Right lobe of liver (tissue), 6 donors: ENCODE measurements around the gene NEDD4L. TPM values are rescaled to one million over a fixed set of nuclear protein-coding genes. Genes with fewer than 3 reads are reported as not detected.
A peak's percentile ranks its signal among the peaks of the same experiment; 100 is the strongest.

Experiments
- ATAC-seq, 4 donors: fragments of 200-7000 bp; cut with Tn5 transposase; one replicate each; pipeline ENCODE4 v1.9.1; 2020; ENCODE audit warnings: mild to moderate bottlenecking in 4 of 4, moderate library complexity in 4 of 4
- DNase-seq, 3 donors: peaks; one replicate each; pipeline ENCODE4 v3.0.0-alpha.2; 2020
- H3K27ac ChIP-seq, 3 donors: fragments of 200-600 bp; one replicate each; pipeline ENCODE4 v1.8.0; 2022
- H3K27me3 ChIP-seq, 2 donors: fragments of 200-600 bp; one replicate each; pipeline ENCODE4 v1.8.0; 2022
- H3K36me3 ChIP-seq, 4 donors: fragments of 200-600 bp; sonication (generic) in 1 of 4; one replicate each; pipeline versions ENCODE4 v1.5.1 to v1.8.0; 2017 to 2022; ENCODE audit warnings: control low read depth in 1 of 4
- H3K4me1 ChIP-seq, 4 donors: fragments of 200-600 bp; sonication (generic) in 1 of 4; one replicate each; pipeline versions ENCODE4 v1.5.1 to v1.8.0; 2017 to 2022; ENCODE audit warnings: control low read depth in 1 of 4
- H3K4me3 ChIP-seq, 3 donors: fragments of 200-600 bp; one replicate each; pipeline ENCODE4 v1.8.0; 2022
- H3K9me3 ChIP-seq, 4 donors: fragments of 200-600 bp; sonication (generic) in 1 of 4; one replicate each; pipeline versions ENCODE4 v1.5.1 to v1.8.0; 2017 to 2022; ENCODE audit warnings: control low read depth in 1 of 4
- CTCF ChIP-seq, 4 donors: fragments of 200-600 bp in 3 of 4; fragments of 450-650 bp in 1 of 4; IDR thresholded peaks; one replicate each; pipeline versions ENCODE4 v1.5.1 to v1.8.0; 2016 to 2022; ENCODE audit warnings: antibody characterized with exemption in 4 of 4, mild to moderate bottlenecking in 2 of 4
- POLR2A ChIP-seq: fragments of 450-650 bp; IDR thresholded peaks from one replicate; pipeline ENCODE4 v1.6.1; 2017; ENCODE audit warnings: antibody characterized with exemption, mild to moderate bottlenecking
- WGBS: methylation state at CpG from one replicate; pipeline ENCODE4 v1.1.6; 2018; ENCODE audit warnings: low coverage, low lambda C conversion rate; ENCODE audit not compliant: insufficient coverage; ENCODE audit errors: missing lambda C conversion rate; 5-methylcytosine and 5-hydroxymethylcytosine counted together
- intact Hi-C, 2 donors: fragments of 100-400 bp; cut with DNase I; formaldehyde crosslinking; loops; one replicate each; pipeline versions ENCODE4 v1.11.2 to v1.14.1; 2022
- total RNA-seq, 6 experiments: library from RNA; depleted of rRNA in 2 of 6; stranded (reverse); fragments of >200 nt in 2 of 6; fragmentation: NEBNext Ultra II Directional in 3 of 6; extraction: Animal tissue kit (Norgen Biotek cat#: 25700) in 3 of 6; gene quantifications; one replicate each; pipeline versions ENCODE4 v1.1.0 to v1.2.4, GENCODE V29; 2016 to 2023
- donor health status: DM: no; HTN: yes; CAD: no.
- donor health status: DM: no; HTN: no; CAD: no.
- donor health status: DM: no; HTN: no; CAD: no.
- donor health status: DM: no; HTN: yes; CAD: no.
- donor health status: DM: no; HTN: yes; CAD: no.

The NEDD4L gene
- total RNA-seq, 6 experiments from 2014 or later, result 21.5 to 41.0 (median 33.2) TPM

- Histone ChIP-seq H3K27me3 (no peaks in the 10 kb centered on the region), H3K9me3 (no peaks in the 10 kb centered on the region), H3K27ac (peak overlapping the region in 1 of 3 donors; percentile 71), H3K4me3 (no peak overlapping the region), H3K4me1 (peaks cover 0 to 41% (median 14%) of the 10 kb centered on the region in 4 donors), H3K36me3 (no peaks in the 10 kb centered on the region)
- 91% methylated on average over 8 of the region's 10 CpGs for WGBS
- DNase-seq (no peak), ATAC-seq (no peak)
- intact Hi-C loops, result no loop called here
- TF ChIP-seq CTCF (IDR thresholded peaks at IDR 0.05) (no peak), POLR2A (no peak)
Observed at GRCh38 chr18:58101291-58101794, 57.3 kb downstream of the NEDD4L start.

GRCh38 chr18:58102018-58102417 lies 58.0 kb downstream of the NEDD4L start:
- peaks cover 0 to 34% (median 11%) of the 10 kb centered on the region in 4 donors for H3K4me1 ChIP-seq
- H3K4me3 ChIP-seq, result no peak overlapping the region
- no peaks in the 10 kb centered on the region for H3K36me3 ChIP-seq
- H3K9me3 ChIP-seq, result no peaks in the 10 kb centered on the region
- WGBS, result 27% methylated on average over 2 of the region's 2 CpGs
- peak overlapping the region; percentile 37 to 87 (median 71) for H3K27ac ChIP-seq
- no peak for DNase-seq
- no peak for ATAC-seq
- H3K27me3 ChIP-seq, result no peaks in the 10 kb centered on the region
- TF ChIP-seq CTCF (IDR thresholded peaks at IDR 0.05), result no peak
- TF ChIP-seq POLR2A, result no peak
- intact Hi-C loops, result no loop called here

- no peak overlapping the region for H3K4me3 ChIP-seq
- peak overlapping the region; percentile 37 to 87 (median 76) for H3K27ac ChIP-seq
- ATAC-seq (peak; percentile 89 to 95 (median 94)), DNase-seq (peak in 1 of 3 donors; percentile 67)
- WGBS, result 32% methylated on average over 3 of the region's 3 CpGs
- H3K27me3 ChIP-seq, result no peaks in the 10 kb centered on the region
- H3K4me1 ChIP-seq, result peaks cover 0 to 26% (median 9%) of the 10 kb centered on the region in 4 donors
- peak; percentile 28 for TF ChIP-seq POLR2A
- TF ChIP-seq CTCF (IDR thresholded peaks at IDR 0.05), result no peak
- no peaks in the 10 kb centered on the region for H3K36me3 ChIP-seq
- intact Hi-C loops, result no loop called here
- no peaks in the 10 kb centered on the region for H3K9me3 ChIP-seq
Observed at GRCh38 chr18:58102875-58103274, 58.8 kb downstream of the NEDD4L start.

GRCh38 chr18:58103339-58103985 lies 59.4 kb downstream of the NEDD4L start:
- ATAC-seq (peak; percentile 60 to 65 (median 62)), DNase-seq (no peak)
- Histone ChIP-seq H3K27ac (peak overlapping the region; percentile 5 to 87 (median 76)), H3K9me3 (no peaks in the 10 kb centered on the region), H3K4me3 (peak overlapping the region in 2 of 3 donors; percentile 2 to 33), H3K4me1 (peaks cover 0 to 22% (median 6%) of the 10 kb centered on the region in 4 donors), H3K36me3 (no peaks in the 10 kb centered on the region), H3K27me3 (no peaks in the 10 kb centered on the region)
- no peak for TF ChIP-seq POLR2A
- no peak for TF ChIP-seq CTCF (IDR thresholded peaks at IDR 0.05)
- WGBS, result 12% methylated on average over 6 of the region's 6 CpGs
- intact Hi-C loops, result no loop called here
